Measurements from ENCODE around the gene CCDC148.
"Not testable (repeated sequence)": the region's sequence is repeated elsewhere in the genome, so short reads cannot be mapped to it uniquely, and the experiment has no call there.

Gene CCDC148

DNA sequence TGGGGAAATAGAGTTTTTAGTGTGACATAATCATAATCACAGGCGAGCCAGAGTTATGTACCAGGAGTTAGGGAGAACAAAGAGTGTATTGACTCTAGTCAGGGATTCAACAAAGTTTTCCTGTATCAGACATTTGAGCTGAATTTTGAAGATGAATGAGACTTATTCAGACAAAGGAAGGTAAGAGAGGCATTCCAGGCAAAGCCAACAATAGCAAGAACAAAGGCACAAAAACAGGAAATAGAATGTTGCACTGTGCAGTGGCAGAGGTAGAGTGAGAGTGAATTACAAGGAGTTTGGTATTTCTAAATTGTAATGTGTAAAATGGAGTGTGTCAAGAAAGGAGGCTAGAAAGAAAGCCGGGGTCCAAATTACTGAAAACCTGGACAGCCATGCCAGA lies 156.2 kb downstream of the CCDC148 start:
- no peak for DNase-seq (ENCODE audit: low read depth in 1 of 2, low spot score in 1 of 2)

DNA sequence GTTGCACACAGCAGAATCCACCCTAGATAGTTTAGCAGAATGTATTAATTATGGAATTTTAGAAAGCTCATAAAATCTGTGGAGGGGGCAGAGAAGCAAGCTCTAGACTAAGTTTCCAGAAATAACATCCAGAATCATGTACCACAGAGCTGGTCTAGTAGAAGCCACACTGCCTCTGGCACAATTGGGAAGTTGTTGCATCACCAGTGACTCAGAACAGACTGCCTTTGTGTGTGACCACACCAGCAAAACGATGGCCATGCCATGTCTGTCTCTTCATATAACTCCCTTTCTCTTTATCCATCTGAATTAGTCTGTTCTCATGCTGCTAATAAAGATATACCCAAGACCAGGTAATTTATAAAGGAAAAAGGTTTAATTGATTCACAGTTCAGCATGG lies 158.9 kb downstream of the CCDC148 start:
- no peak for DNase-seq (ENCODE audit: low read depth in 1 of 2, low spot score in 1 of 2)

DNA sequence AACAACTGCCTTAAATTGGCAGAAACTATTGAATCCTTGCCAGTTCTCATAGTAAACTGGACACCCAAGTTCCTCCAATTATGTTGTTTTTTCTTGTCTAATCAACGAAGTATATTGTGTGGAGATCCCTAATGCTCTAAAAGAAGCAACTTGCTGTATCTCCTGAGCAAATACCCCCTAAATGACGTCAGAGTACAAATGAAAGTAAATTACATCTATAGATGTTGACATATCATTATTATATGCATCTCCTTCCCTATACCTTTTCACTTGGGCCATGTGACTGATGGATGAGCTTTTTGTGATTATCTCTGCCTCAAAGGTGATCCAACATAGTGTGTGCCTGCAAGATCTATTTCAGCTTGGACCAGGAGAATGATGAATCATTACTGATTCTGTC lies 159.4 kb downstream of the CCDC148 start:
- DNase-seq (ENCODE audit: low read depth in 1 of 2, low spot score in 1 of 2), result no peak

DNA sequence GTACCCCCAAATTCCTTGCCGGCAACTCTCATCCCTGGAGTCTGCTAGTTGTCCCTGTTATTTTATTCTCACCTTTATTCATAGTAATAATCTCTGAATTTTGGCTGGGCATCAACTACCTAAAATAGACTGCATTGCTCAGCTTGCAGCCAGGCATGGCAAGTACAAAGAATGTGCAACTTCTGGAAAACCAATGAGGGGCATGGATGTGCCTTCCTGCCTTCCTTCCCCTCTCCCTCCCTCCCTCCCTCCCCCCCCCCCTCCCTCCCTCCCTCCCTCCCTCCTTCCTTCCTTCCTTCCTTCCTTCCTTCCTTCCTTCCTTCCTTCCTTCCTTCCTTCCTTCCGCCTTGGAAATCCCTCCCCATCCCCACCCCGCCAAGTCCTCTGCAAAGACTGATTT lies 162.8 kb downstream of the CCDC148 start:
- no peak for DNase-seq (ENCODE audit: low read depth in 1 of 2, low spot score in 1 of 2)

DNA sequence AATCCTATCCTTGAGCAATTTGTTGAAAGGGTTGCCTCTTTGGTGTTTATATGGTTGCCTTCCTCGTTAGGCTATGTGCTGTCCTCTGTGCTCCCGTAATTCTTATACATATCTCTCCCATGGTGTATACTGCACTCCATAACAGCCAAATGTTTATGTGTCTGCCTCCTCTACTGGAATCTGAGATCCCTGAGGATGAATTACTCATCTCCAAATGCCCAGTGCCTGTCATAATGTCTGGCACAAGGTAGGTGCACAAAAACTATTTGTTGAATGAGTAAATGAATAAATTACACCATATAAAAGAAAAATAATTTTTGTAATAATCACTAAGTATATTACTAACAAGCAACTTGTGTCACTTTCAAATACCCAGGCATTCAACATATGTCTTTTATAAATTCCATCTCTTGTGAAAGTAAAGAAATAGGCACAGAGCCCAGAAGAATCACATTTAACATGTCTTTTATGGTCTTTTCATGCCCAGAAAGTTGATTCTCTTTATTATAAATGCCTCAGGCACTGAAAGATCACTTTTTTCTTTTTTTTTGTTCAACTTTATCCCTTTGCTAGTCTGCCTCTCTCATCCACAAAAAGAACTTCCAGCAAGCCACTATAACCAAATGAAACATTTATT lies 164.9 kb downstream of the CCDC148 start:
- no peak for DNase-seq (ENCODE audit: low read depth in 1 of 2, low spot score in 1 of 2)

DNA sequence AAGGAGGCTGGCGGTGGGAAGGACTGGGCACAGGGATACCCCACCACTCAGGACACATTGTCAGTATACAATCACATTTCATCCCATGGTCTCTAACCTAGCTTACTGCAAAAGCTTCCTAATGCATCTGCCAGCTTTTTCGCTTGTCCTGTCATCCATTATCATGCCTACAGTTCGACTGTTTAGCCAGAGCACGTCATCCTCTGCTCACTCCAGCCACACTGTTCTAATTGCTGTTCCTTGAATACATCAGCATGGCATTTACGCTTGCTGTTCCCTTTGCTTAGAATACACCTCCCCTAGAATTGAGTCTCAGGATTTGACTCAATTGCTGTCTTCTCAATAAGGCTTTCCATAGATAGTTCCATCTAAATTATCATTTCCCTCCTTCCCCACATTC lies 166.3 kb downstream of the CCDC148 start:
- no peak for DNase-seq (ENCODE audit: low read depth in 1 of 2, low spot score in 1 of 2)

DNA sequence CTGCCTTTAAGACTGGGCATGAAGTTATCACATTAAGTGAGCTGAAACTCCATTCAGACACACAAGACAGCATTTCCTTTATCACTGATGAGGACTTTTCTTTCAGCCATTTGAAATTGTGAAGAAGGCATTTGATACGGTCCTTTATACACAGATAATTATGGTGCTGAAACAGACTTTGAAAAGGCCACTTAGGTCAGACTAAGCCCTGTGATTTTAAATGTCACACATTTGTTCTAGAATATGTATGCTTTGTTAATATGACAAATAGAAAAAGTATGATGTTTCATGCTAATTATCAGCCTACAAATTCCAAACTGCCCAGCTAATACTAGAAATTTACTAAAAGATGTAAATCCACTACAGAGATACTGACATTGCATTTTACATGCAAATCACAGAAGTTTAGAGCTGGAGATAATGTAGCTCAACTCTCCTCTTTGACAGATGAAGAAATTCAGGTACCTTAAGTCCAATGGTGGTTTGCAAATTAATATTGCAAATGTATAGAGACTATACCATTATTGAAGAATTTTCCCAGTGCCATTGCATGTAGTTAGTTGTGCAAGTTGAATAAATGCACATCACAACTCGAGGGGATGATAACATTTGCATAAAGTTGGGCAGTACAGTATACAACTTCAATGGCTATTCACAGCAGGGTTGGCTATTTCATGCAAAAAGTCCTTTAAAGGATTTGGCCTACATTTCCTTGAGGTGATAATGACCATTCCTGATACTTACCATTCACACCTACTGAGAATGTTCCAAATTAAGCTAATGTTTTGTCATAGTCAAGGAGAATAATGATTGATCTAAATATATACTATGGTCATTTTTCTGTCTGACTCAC lies 179.7 kb downstream of the CCDC148 start:
- DNase-seq (ENCODE audit: low read depth in 1 of 2, low spot score in 1 of 2), result no peak

DNA sequence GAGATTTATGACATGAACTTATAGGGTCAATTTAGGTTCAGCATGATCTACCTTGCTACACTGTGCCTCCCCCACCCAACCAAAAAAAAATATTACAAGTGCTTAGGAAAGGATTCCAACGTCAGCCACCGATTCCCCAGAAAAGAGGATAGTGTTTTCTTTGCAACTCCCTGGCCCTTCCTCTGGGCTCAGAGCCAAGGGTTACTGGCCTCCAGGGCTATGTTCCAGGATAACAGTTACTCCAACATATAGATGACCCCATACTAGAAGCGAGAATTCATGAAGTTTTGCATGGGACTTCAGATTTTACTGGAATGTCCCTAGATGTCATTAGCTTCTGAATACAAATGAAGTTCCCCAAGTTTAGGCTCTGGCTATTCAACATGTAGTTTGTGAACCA lies 182.8 kb downstream of the CCDC148 start:
- DNase-seq (ENCODE audit: low read depth in 1 of 2, low spot score in 1 of 2), result no peak

DNA sequence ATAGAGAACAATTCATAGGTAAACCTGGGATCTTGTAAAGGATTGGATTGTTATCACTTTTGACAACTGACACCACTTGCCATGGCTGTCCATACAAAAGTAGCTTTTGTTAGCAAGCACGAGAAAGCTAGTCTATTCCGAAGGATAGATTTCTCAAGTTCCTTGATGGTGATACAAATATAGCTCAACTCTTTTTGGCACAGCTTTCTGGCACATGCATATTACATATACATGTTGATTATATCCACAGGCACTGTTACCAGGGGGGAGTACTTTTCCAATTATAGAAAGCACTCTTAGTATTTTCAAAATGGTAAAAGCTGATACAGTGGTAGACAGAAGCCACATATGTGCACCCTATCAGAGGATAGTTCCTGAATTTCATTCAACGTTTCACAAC lies 186.0 kb downstream of the CCDC148 start:
- no peak for DNase-seq (ENCODE audit: low read depth in 1 of 2, low spot score in 1 of 2)

DNA sequence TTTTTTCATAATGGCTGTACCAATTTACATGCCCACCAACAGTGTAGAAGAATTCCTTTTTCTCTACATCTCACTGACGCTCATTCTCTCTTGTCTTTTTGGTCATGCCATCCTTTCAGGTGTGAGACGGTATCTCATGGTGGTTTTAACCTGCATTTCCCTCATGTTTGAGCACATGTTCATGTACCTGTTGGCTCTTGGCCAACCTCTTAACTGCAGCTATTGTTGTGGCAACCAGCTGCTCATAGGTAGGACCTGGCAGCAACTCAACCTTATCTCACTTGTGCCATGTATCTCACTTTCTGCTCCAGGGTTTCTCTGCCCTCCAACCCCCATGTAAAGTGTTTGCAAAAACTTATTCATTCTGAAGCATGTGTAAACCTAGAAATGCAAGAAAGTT lies 187.4 kb downstream of the CCDC148 start:
- no peak for DNase-seq (ENCODE audit: low read depth in 1 of 2, low spot score in 1 of 2)

DNA sequence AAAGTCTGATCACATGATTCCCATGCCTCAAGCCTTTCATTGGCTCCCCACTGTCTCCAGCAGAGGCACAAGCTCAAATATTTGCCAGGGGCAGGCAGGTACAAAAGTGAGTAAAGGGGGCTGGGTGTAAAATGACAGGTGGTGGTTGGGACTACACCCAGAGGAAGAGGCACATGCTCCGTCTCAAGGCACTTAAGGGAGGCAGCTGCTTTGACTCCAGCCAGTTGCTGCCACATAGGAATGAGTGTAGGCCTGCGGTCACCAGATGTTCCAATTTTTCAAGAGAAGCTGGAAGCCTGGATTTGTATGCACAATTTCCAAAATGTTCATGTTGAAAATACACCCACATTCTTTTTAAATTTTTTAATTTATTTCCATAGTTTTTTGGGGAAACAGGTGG lies 190.4 kb downstream of the CCDC148 start:
- DNase-seq (ENCODE audit: low read depth in 1 of 2, low spot score in 1 of 2), result no peak

DNA sequence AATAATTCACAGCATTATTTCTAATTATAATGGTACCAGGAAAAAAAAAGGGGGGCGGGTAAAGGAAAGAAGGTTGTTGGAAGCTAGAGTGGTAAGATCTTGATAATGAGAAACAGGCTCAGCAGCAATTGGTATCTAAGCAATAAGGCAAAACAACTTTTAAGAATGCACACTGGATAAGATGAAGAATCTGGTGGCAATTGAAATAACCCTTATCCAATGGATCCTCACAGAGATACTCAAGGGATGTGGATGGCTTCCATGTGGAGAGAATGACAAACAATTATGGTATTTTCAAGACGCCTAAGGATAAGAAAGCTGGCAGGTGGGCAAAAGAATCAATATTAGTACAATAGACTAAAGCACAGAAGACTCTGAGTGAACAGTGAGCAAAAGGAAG lies 201.3 kb downstream of the CCDC148 start:
- DNase-seq (ENCODE audit: low read depth in 1 of 2, low spot score in 1 of 2), result no peak

DNA sequence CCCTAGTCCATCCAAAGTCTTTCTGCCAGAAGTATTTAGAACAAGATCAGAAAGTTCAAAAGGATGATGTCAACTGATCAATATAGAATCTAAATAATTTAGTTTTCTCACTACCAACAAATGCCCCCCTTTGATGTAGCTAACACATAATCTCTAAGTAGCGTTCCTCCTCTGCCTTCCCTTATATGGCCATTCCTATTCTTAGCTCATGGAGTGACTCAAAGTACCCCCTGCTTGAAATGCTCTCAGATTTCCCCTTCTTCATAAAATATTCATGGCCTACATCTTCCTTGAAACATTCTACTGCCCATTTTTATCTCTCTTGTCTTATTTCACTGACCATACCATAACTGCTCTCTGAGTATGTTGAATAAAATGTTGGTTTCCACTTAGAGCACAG lies 203.4 kb downstream of the CCDC148 start:
- no peak for DNase-seq (ENCODE audit: low read depth in 1 of 2, low spot score in 1 of 2)

DNA sequence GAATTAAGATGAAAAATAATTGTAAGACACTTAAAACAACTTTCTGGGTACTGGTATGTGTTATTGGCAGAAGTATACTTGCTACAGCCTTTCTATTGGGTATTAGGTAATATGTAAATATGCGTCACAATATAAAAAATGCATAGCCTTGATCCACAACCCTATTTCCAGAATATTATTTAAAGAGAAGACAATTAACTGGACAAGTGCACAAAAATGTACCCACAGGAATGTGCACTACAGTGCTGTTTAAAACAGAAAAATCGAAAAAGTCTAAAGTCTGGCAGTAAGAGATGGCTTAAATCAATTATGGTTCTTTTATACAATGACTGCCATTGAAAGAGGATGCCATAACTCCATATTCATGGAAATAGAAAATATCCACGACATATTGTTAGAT lies 205.2 kb downstream of the CCDC148 start:
- no peak for DNase-seq (ENCODE audit: low read depth in 1 of 2, low spot score in 1 of 2)

DNA sequence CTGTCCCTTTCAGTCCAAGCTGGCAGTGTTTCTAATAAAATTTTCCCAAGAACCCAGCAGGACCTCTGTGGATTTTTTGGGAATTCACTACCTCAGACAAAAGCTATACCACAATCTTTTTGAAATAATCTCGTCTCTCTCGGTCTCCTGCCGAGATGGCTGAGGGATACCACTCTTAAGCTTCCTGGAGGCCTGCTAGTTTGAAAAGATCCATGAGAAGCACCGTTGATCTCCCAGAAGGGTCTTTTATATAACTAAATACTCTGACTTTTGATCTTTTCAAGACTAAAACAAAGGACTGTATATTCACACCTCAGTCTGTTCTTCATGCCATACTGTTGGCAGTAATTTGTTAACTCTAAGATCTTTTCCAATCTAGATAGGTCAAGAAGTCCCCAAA lies 213.2 kb downstream of the CCDC148 start:
- no peak for DNase-seq (ENCODE audit: low read depth in 1 of 2, low spot score in 1 of 2)

DNA sequence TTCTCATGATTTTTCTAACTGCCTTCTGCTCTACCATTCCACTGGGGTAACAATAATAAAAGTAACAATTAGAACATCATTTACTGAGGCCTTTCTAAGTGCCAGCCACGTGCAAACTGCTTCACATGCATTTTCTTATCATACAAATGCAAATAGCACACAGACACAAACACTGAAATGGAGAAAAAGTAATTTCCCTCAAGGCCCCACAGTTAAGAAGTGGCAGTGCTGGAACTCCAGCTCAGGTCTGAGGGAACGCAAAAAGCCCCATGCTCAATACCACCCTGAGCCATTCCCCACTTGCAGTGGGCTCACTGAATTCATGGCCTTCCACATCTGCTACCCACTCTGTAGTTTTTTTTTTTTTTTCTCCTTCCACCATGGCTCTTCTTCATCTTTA lies 214.3 kb downstream of the CCDC148 start:
- no peak for DNase-seq (ENCODE audit: low read depth in 1 of 2, low spot score in 1 of 2)

DNA sequence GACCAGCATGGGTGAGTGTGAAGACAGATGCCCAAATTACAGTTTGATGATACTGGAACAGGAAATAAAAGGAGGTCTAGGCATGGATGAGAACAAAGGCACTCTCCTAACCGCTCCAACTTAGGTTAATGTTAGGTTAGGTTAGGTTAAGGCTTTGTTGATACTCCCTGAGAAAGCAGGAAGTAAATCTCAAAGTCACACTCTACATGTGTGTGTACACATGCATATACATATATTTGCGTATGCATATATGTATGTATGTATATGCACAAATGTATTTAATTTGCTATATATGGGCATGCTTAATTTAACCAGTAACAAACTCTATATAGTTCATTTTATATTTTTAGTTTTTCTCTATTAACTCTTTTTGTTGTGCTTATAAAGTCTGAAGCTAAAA lies 215.6 kb downstream of the CCDC148 start:
- DNase-seq (ENCODE audit: low read depth in 1 of 2, low spot score in 1 of 2), result no peak

DNA sequence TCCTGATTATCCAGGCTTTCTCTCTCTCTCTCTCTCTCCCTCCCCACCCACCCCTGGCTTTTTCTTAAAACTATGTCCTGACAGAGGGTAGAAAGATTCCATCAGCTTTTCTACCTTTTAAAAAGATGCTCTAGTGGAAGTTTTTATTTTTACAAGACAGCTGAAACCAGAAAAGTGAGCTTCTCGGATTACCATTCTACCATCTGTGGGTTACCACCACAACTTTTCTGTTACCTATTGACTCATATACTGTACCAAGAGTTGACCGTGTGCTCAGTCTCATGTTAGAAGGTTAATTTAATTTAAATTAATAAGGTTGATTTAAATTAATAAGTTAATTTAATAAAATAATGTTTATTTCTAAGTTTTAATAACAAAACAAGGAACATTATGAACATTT lies 217.3 kb downstream of the CCDC148 start:
- DNase-seq (ENCODE audit: low read depth in 1 of 2, low spot score in 1 of 2), result no peak

DNA sequence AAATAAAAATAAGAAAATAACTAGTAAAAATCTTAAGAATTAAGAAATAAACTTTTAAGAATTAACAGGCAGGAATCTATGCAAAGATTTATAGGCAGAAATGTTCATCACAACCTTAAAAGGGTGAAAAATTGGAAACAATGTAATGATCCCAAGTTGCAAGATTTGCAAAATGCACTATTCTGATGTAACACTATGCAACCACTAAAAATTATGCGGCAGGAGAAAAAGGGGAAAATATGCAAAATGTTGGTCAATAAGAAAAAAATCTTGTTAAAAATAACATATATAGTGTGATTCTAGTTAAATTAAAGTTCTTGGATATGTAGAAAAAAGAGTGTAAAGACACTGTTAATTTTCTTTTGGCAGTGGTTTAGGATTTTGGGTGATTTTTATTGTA lies 222.1 kb downstream of the CCDC148 start:
- DNase-seq (ENCODE audit: low read depth in 1 of 2, low spot score in 1 of 2), result no peak

DNA sequence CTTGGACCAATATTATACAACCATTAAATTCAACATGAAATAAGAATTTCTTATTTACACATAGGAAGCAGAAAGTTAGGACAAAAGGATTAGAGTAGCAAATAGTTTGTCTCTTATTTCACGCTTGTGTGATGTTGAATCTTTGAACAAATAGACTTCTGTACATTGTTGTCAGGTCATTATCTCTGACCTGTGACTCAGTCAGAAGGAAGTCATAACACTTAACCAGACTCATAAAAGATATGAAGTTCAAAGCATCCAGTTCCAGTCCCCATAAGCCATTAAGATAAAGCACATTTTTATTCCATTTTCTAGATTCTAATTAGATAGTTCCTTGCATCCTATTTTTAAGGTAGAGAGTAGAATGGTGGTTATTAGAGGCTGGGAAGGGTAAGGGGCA lies 224.1 kb downstream of the CCDC148 start:
- no peak for DNase-seq (ENCODE audit: low read depth in 1 of 2, low spot score in 1 of 2)

DNA sequence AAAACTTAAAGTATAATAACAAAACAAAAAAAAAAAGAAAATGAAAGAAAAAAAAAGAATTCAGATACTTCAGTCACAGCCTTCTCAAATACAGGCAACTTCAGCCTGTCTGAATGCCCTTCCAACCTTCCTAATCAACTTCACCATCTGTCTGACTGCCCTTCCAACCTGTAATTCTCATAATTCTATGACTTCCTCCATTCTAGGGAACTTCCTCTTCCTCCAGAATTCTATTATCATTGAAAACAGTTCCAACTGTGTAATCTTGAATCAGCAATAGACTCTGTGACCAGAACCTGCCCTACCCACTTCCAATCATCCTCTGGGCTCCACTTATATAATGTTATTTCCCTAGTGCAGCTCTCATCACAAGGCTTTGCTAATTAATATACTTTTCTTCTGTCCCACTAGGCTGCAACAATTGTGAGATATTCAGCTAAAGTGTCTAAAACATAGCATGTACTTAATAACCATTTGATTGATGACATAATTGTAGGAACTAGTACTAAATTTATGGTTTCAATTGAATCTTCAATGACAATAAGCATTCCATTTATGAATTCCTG lies 227.5 kb downstream of the CCDC148 start:
- no peak for DNase-seq (ENCODE audit: low read depth in 1 of 2, low spot score in 1 of 2)

DNA sequence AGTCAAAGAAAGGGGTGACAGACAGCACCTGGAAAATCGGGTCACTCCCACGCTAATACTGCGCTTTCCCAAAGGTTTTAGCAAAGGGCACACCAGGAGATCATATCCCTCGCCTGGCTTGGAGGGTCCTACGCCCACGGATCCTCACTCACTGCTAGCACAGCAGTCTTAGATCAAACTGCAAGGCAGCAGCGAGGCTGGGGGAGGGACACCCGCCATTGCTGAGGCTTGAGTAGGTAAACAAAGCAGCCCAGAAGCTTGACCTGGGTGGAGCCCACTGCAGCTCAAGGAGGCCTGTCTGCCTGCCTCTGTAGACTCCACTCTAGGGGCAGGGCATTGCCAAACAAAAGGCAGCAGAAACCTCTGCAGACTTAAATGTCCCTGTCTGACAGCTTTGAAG lies 233.5 kb downstream of the CCDC148 start:
- DNase-seq (ENCODE audit: low read depth in 1 of 2, low spot score in 1 of 2), result not testable (repeated sequence)

Measured in stimulated activated CD4-positive, alpha-beta T cell treated with anti-CD3 and anti-CD28 coated beads, Interleukin-15, amount 100 ng/mL, for 1 hour (primary cell).